ENCODE data around the gene ZNF664. TPM values are rescaled to one million over a fixed set of nuclear protein-coding genes. Genes with fewer than 3 reads are reported as not detected.

The ZNF664 gene
- total and polyA plus RNA-seq, 9 of the 15 experiments (the other 6 are each of a cell fraction or from before 2014, with no cell fraction given), result 3.3 to 101 (median 63.6) TPM

DNA sequence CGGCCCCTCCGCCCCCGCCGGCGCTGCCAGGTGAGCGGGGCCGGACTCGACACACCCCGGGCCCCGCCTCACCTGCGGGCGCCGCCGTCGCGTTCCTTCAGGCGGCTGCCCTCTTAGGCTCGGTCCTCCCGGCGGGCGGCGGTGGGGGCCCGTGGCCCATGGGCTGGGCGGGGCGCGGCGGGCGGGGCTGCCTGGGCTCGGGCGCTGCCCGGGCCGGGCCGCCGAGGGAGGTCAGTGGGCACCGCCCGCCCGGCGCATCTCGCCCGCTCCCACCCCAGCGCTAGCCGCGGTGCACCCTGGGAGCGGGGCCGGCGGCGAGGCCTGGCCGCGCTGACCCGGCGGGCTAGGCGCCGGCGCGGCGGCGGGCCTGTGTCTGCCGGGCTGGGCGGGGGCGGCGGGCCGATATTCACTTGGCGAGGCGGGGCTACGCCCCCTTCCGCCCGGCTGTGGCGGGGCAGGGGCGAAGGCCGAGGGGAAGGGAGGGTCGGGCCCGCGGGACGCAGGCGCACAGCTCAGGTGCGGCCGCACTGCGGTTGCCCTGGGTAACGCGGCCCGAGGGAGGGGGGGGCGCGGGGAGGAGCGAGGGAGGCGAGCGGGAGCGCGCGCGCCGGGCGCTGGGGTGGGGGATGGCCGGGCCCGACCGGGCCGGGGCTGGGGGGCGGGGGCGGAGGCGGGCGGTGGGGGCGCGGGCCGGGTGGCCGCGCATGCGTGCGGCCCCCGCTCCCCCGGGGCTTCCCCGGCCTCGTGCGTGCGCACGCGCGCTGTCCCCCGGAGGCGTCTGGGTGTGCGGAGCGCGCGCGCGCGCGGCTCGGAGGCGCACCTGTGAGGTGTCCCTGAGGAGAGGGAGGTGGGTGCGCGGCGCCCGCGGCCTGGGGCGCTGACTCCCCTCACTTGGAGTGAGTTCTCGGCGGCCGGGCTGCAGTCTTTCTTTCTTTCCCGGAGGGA is at the start of gene ZNF664, which contains the start of gene CCDC92 (continued):
- TF ChIP-seq, protein P1, sequence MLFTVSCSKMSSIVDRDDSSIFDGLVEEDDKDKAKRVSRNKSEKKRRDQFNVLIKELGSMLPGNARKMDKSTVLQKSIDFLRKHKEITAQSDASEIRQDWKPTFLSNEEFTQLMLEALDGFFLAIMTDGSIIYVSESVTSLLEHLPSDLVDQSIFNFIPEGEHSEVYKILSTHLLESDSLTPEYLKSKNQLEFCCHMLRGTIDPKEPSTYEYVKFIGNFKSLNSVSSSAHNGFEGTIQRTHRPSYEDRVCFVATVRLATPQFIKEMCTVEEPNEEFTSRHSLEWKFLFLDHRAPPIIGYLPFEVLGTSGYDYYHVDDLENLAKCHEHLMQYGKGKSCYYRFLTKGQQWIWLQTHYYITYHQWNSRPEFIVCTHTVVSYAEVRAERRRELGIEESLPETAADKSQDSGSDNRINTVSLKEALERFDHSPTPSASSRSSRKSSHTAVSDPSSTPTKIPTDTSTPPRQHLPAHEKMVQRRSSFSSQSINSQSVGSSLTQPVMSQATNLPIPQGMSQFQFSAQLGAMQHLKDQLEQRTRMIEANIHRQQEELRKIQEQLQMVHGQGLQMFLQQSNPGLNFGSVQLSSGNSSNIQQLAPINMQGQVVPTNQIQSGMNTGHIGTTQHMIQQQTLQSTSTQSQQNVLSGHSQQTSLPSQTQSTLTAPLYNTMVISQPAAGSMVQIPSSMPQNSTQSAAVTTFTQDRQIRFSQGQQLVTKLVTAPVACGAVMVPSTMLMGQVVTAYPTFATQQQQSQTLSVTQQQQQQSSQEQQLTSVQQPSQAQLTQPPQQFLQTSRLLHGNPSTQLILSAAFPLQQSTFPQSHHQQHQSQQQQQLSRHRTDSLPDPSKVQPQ (CRISPR knock-in tag; IDR thresholded peaks at IDR 0.05; ENCODE audit: borderline replicate concordance), result no peak
- TF ChIP-seq KAT8 (IDR thresholded peaks at IDR 0.05; ENCODE audit: low read depth) (no peak), BRD9 (IDR thresholded peaks at IDR 0.05; ENCODE audit: low read depth, partially characterized antibody) (no peak), ZBTB17 (CRISPR knock-in tag; IDR thresholded peaks at IDR 0.05) (no peak), ZC3H4 (CRISPR knock-in tag; IDR thresholded peaks at IDR 0.05; ENCODE audit: borderline replicate concordance) (no peak), STAT5B (CRISPR knock-in tag; IDR thresholded peaks at IDR 0.05) (no peak), RBFOX2 (IDR thresholded peaks at IDR 0.05; ENCODE audit: low read depth, low read length) (peak; percentile 60), ZNF76 (CRISPR knock-in tag; IDR thresholded peaks at IDR 0.05; ENCODE audit: borderline replicate concordance) (no peak), SIX5 (IDR thresholded peaks at IDR 0.05; ENCODE audit: borderline replicate concordance in 1 of 2, insufficient read depth in 1 of 2, low read depth in 1 of 2, low read length in 2 of 2) (no peak), MAFK (IDR thresholded peaks at IDR 0.05; ENCODE audit: low read length) (no peak), BDP1 (IDR thresholded peaks at IDR 0.05; ENCODE audit: insufficient read depth, insufficient read length) (no peak)
- TF ChIP-seq, protein P2, sequence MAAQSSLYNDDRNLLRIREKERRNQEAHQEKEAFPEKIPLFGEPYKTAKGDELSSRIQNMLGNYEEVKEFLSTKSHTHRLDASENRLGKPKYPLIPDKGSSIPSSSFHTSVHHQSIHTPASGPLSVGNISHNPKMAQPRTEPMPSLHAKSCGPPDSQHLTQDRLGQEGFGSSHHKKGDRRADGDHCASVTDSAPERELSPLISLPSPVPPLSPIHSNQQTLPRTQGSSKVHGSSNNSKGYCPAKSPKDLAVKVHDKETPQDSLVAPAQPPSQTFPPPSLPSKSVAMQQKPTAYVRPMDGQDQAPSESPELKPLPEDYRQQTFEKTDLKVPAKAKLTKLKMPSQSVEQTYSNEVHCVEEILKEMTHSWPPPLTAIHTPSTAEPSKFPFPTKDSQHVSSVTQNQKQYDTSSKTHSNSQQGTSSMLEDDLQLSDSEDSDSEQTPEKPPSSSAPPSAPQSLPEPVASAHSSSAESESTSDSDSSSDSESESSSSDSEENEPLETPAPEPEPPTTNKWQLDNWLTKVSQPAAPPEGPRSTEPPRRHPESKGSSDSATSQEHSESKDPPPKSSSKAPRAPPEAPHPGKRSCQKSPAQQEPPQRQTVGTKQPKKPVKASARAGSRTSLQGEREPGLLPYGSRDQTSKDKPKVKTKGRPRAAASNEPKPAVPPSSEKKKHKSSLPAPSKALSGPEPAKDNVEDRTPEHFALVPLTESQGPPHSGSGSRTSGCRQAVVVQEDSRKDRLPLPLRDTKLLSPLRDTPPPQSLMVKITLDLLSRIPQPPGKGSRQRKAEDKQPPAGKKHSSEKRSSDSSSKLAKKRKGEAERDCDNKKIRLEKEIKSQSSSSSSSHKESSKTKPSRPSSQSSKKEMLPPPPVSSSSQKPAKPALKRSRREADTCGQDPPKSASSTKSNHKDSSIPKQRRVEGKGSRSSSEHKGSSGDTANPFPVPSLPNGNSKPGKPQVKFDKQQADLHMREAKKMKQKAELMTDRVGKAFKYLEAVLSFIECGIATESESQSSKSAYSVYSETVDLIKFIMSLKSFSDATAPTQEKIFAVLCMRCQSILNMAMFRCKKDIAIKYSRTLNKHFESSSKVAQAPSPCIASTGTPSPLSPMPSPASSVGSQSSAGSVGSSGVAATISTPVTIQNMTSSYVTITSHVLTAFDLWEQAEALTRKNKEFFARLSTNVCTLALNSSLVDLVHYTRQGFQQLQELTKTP (IDR thresholded peaks at IDR 0.05; ENCODE audit: low read depth in 1 of 2, partially characterized antibody in 2 of 2), result no peak
- TF ChIP-seq, protein P3, sequence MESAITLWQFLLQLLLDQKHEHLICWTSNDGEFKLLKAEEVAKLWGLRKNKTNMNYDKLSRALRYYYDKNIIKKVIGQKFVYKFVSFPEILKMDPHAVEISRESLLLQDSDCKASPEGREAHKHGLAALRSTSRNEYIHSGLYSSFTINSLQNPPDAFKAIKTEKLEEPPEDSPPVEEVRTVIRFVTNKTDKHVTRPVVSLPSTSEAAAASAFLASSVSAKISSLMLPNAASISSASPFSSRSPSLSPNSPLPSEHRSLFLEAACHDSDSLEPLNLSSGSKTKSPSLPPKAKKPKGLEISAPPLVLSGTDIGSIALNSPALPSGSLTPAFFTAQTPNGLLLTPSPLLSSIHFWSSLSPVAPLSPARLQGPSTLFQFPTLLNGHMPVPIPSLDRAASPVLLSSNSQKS (CRISPR knock-in tag; IDR thresholded peaks at IDR 0.05), result no peak
- TF ChIP-seq, protein P4, sequence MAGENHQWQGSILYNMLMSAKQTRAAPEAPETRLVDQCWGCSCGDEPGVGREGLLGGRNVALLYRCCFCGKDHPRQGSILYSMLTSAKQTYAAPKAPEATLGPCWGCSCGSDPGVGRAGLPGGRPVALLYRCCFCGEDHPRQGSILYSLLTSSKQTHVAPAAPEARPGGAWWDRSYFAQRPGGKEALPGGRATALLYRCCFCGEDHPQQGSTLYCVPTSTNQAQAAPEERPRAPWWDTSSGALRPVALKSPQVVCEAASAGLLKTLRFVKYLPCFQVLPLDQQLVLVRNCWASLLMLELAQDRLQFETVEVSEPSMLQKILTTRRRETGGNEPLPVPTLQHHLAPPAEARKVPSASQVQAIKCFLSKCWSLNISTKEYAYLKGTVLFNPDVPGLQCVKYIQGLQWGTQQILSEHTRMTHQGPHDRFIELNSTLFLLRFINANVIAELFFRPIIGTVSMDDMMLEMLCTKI (IDR thresholded peaks at IDR 0.05; ENCODE audit: partially characterized antibody), result no peak
- TF ChIP-seq, protein P5, sequence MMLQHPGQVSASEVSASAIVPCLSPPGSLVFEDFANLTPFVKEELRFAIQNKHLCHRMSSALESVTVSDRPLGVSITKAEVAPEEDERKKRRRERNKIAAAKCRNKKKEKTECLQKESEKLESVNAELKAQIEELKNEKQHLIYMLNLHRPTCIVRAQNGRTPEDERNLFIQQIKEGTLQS (IDR thresholded peaks at IDR 0.05), result no peak
- TF ChIP-seq, protein P5 (CRISPR knock-in tag; conservative IDR thresholded peaks at IDR 0.05), result no peak
